Adrenal gland (tissue), 12 donors: ENCODE measurements around the gene TBCEL. TPM values are rescaled to one million over a fixed set of nuclear protein-coding genes. Genes with fewer than 3 reads are reported as not detected.

Source experiments
- DNase-seq, 7 donors: peaks; one replicate each; pipeline ENCODE4 v3.0.0-alpha.2; 2019 to 2020
- H3K27ac ChIP-seq, 5 donors: fragments of 200-600 bp; sonication (generic) in 4 of 5; 1 replicate in 3 of 5; 2 replicates in 2 of 5; pipeline versions ENCODE4 v1.5.1 to v1.8.0; 2016 to 2020; ENCODE audit warnings: mild to moderate bottlenecking in 1 of 5
- H3K27me3 ChIP-seq: fragments of 200-600 bp; 2 replicates; pipeline ENCODE4 v1.8.0; 2021
- H3K36me3 ChIP-seq, 2 donors: fragments of 200-600 bp; replicated peaks in 1 of 2; 1 replicate in 1 of 2; 2 replicates in 1 of 2; pipeline versions ENCODE4 v1.5.1 to v1.8.0; 2018 to 2022
- H3K4me1 ChIP-seq, 2 donors: fragments of 200-600 bp; replicated peaks in 1 of 2; 1 replicate in 1 of 2; 2 replicates in 1 of 2; pipeline versions ENCODE4 v1.5.1 to v1.8.0; 2018 to 2021
- H3K4me3 ChIP-seq, 4 donors: fragments of 200-600 bp; sonication (generic) in 3 of 4; one replicate each; pipeline ENCODE4 v1.5.1; 2016 to 2018
- H3K9me3 ChIP-seq, 3 donors: fragments of 200-600 bp; sonication (generic) in 1 of 3; replicated peaks in 1 of 3; 1 replicate in 2 of 3; 2 replicates in 1 of 3; pipeline versions ENCODE4 v1.5.1 to v1.8.0; 2016 to 2021
- CTCF ChIP-seq, 6 experiments: fragments of 450-650 bp in 4 of 6; fragments of 200-600 bp in 2 of 6; sonication (generic) in 1 of 6; IDR thresholded peaks; 1 replicate in 5 of 6; 2 replicates in 1 of 6; pipeline versions ENCODE4 v1.5.1 to v1.8.0; 2016 to 2021; ENCODE audit warnings: antibody characterized with exemption in 6 of 6, mild to moderate bottlenecking in 2 of 6, moderate library complexity in 1 of 6
- POLR2A ChIP-seq, 2 donors: fragments of 450-650 bp; IDR thresholded peaks; one replicate each; pipeline ENCODE4 v1.6.1; 2017; ENCODE audit warnings: antibody characterized with exemption in 2 of 2, mild to moderate bottlenecking in 2 of 2, moderate library complexity in 1 of 2
- WGBS, 4 donors: extraction: QIAGEN DNeasy Blood & Tissue Kit in 2 of 4; methylation state at CpG; one replicate each; pipeline versions ENCODE4 v1.1.5 to v1.1.7; 2013 to 2017; 5-methylcytosine and 5-hydroxymethylcytosine counted together
- intact Hi-C, 2 donors: fragments of 100-400 bp; cut with DNase I; formaldehyde crosslinking; loops; one replicate each; pipeline versions ENCODE4 v1.14.1 to v1.15.0; 2022 to 2023
- polyA plus RNA-seq, 3 donors: library from polyadenylated mRNA; stranded (reverse); fragments of 200-250 nt in 2 of 3; fragments of 350-450 nt in 1 of 3; fragmentation: Illumina TruSeq in 1 of 3; extraction: RNeasy Lipid Tissue Mini Kit (QIAGEN cat#74804) in 1 of 3; gene quantifications; one replicate each; pipeline ENCODE4 v1.2.3, GENCODE V29; 2013 to 2014
- total RNA-seq, 9 donors: library from RNA; depleted of rRNA in 4 of 9; stranded (reverse); fragments of >200 nt in 4 of 9; fragments of 120-200 nt in 1 of 9; fragmentation: NEBNext Ultra II Directional in 1 of 9; extraction: Animal tissue kit (Norgen Biotek cat#: 25700) in 1 of 9; gene quantifications; one replicate each; pipeline versions ENCODE4 v1.1.0 to v1.2.4, GENCODE V29; 2013 to 2023
- donor health status: healthy with polysubstance abuse.
- donor health status: Bipolar disorder and iron deficiency.
- donor health status: DM: yes; HTN: yes; CAD: no.
- donor health status: DM: no; HTN: no; CAD: no.
- donor health status: DM: no; HTN: no; CAD: no.
- donor health status: DM: yes; HTN: yes; CAD: no.

Gene TBCEL
- total and polyA plus RNA-seq, 12 donors: 4.0 to 32.2 (median 20.9) TPM

GRCh38 chr11:121109471-121109870, 85.6 kb downstream of the TBCEL start:
- H3K27me3 ChIP-seq: no peaks in the 10 kb centered on the region
- intact Hi-C loops: no loop called here
- H3K4me1 ChIP-seq: peaks cover 0 to 7% of the 10 kb centered on the region in 2 donors
- DNase-seq: no peak
- H3K4me3 ChIP-seq: no peak overlapping the region
- 76 to 92% (median 80%) methylated on average over 2 of the region's 2 CpGs for WGBS, 4 donors
- H3K36me3 ChIP-seq: no peaks in the 10 kb centered on the region
- no peaks in the 10 kb centered on the region for H3K9me3 ChIP-seq
- H3K27ac ChIP-seq: no peak overlapping the region
- no peak for TF ChIP-seq POLR2A (IDR thresholded peaks at IDR 0.05)
- no peak for TF ChIP-seq CTCF (IDR thresholded peaks at IDR 0.05)

GRCh38 chr11:121109916-121110586, 86.1 kb downstream of the TBCEL start:
- H3K9me3 ChIP-seq: no peaks in the 10 kb centered on the region
- 59 to 74% (median 71%) methylated on average over 7 of the region's 7 CpGs for WGBS, 4 donors
- H3K4me3 ChIP-seq: no peak overlapping the region
- no peak overlapping the region for H3K27ac ChIP-seq
- TF ChIP-seq POLR2A (IDR thresholded peaks at IDR 0.05) (no peak), CTCF (IDR thresholded peaks at IDR 0.05) (no peak)
- no peak for DNase-seq
- no peaks in the 10 kb centered on the region for H3K27me3 ChIP-seq
- H3K4me1 ChIP-seq: peaks cover 0 to 7% of the 10 kb centered on the region in 2 donors
- intact Hi-C loops: loop anchor here in 1 of 2 donors (10.0 kb wide), 1 partner anchor 155 kb away; no protein-coding TSS in a partner anchor
- H3K36me3 ChIP-seq: no peaks in the 10 kb centered on the region

GRCh38 chr11:121110871-121111724, 87.2 kb downstream of the TBCEL start:
- no peaks in the 10 kb centered on the region for H3K27me3 ChIP-seq
- H3K4me3 ChIP-seq: no peak overlapping the region
- DNase-seq: no peak
- no peaks in the 10 kb centered on the region for H3K9me3 ChIP-seq
- H3K27ac ChIP-seq: no peak overlapping the region
- 78 to 84% (median 81%) methylated on average over 10 of the region's 10 CpGs for WGBS, 4 donors
- no peaks in the 10 kb centered on the region for H3K36me3 ChIP-seq
- intact Hi-C loops: loop anchor here in 1 of 2 donors (10.0 kb wide), 1 partner anchor 156 kb away; no protein-coding TSS in a partner anchor
- H3K4me1 ChIP-seq: no peaks in the 10 kb centered on the region
- TF ChIP-seq POLR2A (IDR thresholded peaks at IDR 0.05): no peak
- no peak for TF ChIP-seq CTCF (IDR thresholded peaks at IDR 0.05)
